ENCODE results near the gene CYTIP.
"Not testable (repeated sequence)": the region's sequence is repeated elsewhere in the genome, so short reads cannot be mapped to it uniquely, and the experiment has no call there.

The CYTIP gene

GRCh38 chr2:157386747-157387146, 57.1 kb downstream of the CYTIP start:
- H3K4me3 ChIP-seq (ENCODE audit: low read depth, low read length): no peak overlapping the region

GRCh38 chr2:157386247-157386646, 57.6 kb downstream of the CYTIP start:
- no peak overlapping the region for H3K4me3 ChIP-seq (ENCODE audit: low read depth, low read length)

GRCh38 chr2:157377861-157378260, 66.0 kb downstream of the CYTIP start:
- no peak overlapping the region for H3K4me3 ChIP-seq (ENCODE audit: low read depth, low read length)

GRCh38 chr2:157376041-157376440, 67.8 kb downstream of the CYTIP start:
- no peak overlapping the region for H3K4me3 ChIP-seq (ENCODE audit: low read depth, low read length)

GRCh38 chr2:157375384-157375783, 68.5 kb downstream of the CYTIP start:
- H3K4me3 ChIP-seq (ENCODE audit: low read depth, low read length): no peak overlapping the region

GRCh38 chr2:157368508-157368907, 75.4 kb downstream of the CYTIP start:
- not testable (repeated sequence) for H3K4me3 ChIP-seq (ENCODE audit: low read depth, low read length)

GRCh38 chr2:157367704-157368103, 76.2 kb downstream of the CYTIP start:
- H3K4me3 ChIP-seq (ENCODE audit: low read depth, low read length): no peak overlapping the region

Data from iPS-11a (cell line).